Measurements from ENCODE around the gene SCAMP2.

DNA sequence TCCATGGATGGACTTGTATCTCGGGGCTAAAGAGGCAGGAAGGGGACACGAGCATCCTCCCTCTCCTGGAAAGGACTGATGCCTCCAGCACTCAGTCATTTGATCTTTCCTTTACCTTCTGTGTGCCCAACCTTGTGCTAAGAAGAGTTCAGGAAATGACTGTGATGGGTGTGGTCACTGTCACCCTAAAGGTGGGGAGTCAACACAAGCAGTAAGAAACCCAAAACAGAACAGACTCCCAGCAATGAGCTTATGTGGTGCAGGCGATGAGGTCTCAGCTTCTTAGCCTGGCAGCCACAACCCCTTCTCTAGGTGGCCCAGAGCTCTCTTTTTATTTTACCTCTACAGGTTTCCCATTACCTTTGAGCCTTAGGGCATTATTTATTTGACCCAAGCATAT, 20.5 kb upstream of the SCAMP2 start:
- no peak for TF ChIP-seq POLR2AphosphoS5 (IDR thresholded peaks at IDR 0.05)
- no peak for TF ChIP-seq POLR2A (IDR thresholded peaks at IDR 0.05)
- TF ChIP-seq EP300 (IDR thresholded peaks at IDR 0.05; ENCODE audit: low read depth) = no peak
- TF ChIP-seq, protein P1, sequence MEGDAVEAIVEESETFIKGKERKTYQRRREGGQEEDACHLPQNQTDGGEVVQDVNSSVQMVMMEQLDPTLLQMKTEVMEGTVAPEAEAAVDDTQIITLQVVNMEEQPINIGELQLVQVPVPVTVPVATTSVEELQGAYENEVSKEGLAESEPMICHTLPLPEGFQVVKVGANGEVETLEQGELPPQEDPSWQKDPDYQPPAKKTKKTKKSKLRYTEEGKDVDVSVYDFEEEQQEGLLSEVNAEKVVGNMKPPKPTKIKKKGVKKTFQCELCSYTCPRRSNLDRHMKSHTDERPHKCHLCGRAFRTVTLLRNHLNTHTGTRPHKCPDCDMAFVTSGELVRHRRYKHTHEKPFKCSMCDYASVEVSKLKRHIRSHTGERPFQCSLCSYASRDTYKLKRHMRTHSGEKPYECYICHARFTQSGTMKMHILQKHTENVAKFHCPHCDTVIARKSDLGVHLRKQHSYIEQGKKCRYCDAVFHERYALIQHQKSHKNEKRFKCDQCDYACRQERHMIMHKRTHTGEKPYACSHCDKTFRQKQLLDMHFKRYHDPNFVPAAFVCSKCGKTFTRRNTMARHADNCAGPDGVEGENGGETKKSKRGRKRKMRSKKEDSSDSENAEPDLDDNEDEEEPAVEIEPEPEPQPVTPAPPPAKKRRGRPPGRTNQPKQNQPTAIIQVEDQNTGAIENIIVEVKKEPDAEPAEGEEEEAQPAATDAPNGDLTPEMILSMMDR (IDR thresholded peaks at IDR 0.05) = no peak
